ENCODE results near the gene CHD9. TPM values are rescaled to one million over a fixed set of nuclear protein-coding genes. Genes with fewer than 3 reads are reported as not detected.

CHD9 gene
- total RNA-seq, 1 donor from 2014 or later: 49.2 TPM

GRCh38 chr16:53121661-53122060 lies 66.9 kb downstream of the CHD9 start:
- peaks cover 2% of the 10 kb centered on the region for H3K27me3 Mint-ChIP-seq (ENCODE audit: unreplicated experiment)
- peaks cover 4% of the 10 kb centered on the region for H3K36me3 Mint-ChIP-seq (ENCODE audit: low read depth, unreplicated experiment)
- H3K27ac Mint-ChIP-seq (ENCODE audit: unreplicated experiment): no peak overlapping the region
- H3K4me1 Mint-ChIP-seq (ENCODE audit: unreplicated experiment): no peaks in the 10 kb centered on the region
- H3K9me3 Mint-ChIP-seq (ENCODE audit: unreplicated experiment): no peaks in the 10 kb centered on the region
- DNase-seq (ENCODE audit: low spot score): no peak
- H3K4me3 Mint-ChIP-seq (ENCODE audit: unreplicated experiment): no peak overlapping the region
- TF ChIP-seq, protein P1, sequence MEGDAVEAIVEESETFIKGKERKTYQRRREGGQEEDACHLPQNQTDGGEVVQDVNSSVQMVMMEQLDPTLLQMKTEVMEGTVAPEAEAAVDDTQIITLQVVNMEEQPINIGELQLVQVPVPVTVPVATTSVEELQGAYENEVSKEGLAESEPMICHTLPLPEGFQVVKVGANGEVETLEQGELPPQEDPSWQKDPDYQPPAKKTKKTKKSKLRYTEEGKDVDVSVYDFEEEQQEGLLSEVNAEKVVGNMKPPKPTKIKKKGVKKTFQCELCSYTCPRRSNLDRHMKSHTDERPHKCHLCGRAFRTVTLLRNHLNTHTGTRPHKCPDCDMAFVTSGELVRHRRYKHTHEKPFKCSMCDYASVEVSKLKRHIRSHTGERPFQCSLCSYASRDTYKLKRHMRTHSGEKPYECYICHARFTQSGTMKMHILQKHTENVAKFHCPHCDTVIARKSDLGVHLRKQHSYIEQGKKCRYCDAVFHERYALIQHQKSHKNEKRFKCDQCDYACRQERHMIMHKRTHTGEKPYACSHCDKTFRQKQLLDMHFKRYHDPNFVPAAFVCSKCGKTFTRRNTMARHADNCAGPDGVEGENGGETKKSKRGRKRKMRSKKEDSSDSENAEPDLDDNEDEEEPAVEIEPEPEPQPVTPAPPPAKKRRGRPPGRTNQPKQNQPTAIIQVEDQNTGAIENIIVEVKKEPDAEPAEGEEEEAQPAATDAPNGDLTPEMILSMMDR (IDR thresholded peaks at IDR 0.05; ENCODE audit: unreplicated experiment): no peak

GRCh38 chr16:53123747-53124146 lies 69.0 kb downstream of the CHD9 start:
- Mint-ChIP-seq H3K4me1 (ENCODE audit: unreplicated experiment) (no peaks in the 10 kb centered on the region), H3K27me3 (ENCODE audit: unreplicated experiment) (peaks cover 3% of the 10 kb centered on the region), H3K27ac (ENCODE audit: unreplicated experiment) (no peak overlapping the region), H3K36me3 (ENCODE audit: low read depth, unreplicated experiment) (peaks cover 4% of the 10 kb centered on the region), H3K4me3 (ENCODE audit: unreplicated experiment) (no peak overlapping the region), H3K9me3 (ENCODE audit: unreplicated experiment) (no peaks in the 10 kb centered on the region)
- no peak for DNase-seq (ENCODE audit: low spot score)
- TF ChIP-seq, protein P1 (IDR thresholded peaks at IDR 0.05; ENCODE audit: unreplicated experiment): no peak

DNA sequence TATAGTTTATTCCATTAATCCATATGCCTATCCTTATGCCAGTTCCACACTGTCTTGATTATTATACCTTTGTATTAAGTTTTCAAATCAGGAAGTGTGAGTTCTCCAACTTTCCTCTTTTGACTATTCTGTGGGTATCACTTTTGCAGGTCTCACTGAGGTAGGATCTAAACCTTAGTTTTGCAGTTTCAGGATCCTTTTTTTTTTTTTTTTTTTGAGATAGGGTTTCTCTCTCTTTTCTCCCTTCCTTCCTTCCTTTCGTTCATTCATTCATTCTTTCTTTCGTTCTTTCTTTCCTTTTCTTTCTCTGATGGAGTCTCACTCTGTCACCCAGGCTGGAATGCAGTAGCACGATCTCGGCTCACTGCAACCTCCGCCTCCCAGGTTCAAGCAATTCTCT lies 71.6 kb downstream of the CHD9 start:
- no peak overlapping the region for H3K27ac Mint-ChIP-seq (ENCODE audit: unreplicated experiment)
- H3K36me3 Mint-ChIP-seq (ENCODE audit: low read depth, unreplicated experiment): peaks cover 10% of the 10 kb centered on the region

DNA sequence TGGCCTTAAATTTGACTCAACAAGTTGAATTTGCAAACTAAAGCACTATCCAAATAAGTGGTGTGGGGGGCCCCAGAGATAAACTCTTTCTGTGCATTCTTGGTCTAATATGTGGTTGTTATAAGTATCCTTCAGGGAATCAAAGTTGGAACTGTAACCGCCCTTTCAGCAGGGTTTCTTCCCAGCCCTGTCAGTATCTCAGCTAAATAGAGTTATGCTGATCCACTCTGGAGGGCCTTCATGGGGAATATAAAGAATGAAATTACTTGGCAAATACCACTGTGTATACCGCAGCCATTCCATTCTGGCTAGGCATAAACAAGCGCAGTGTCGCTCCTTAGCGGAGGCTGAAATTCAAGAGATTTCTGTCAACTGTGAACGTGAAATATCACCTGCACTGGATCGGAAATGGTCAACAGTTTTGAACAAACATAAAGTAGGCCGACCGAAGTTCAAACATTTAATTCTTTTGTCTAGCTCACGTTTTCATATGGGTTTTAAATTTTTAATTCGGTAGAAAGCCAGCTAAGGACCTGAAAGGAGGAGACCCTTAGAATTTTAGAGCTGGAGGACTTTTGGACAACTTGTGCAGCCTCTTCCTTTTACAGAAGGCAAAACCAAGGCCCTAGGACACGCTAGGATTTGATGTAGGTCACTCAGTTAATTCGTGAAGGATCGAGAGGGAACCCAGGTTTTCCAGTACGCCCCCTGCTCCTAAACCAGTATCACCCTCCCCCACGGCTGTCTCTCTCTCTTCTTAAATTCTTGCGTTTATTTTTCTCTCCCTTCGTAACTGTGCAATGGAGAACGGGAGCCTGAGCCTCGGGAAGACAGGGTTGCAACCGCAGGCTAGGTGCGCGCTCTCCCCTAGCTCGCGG lies 74.7 kb downstream of the CHD9 start:
- Mint-ChIP-seq H3K36me3 (ENCODE audit: low read depth, unreplicated experiment) (peaks cover 7% of the 10 kb centered on the region), H3K27ac (ENCODE audit: unreplicated experiment) (peak overlapping the region; percentile 31), H3K9me3 (ENCODE audit: unreplicated experiment) (no peaks in the 10 kb centered on the region), H3K4me1 (ENCODE audit: unreplicated experiment) (peaks cover 17% of the 10 kb centered on the region), H3K4me3 (ENCODE audit: unreplicated experiment) (peak overlapping the region; percentile 87), H3K27me3 (ENCODE audit: unreplicated experiment) (peaks cover 4% of the 10 kb centered on the region)
- TF ChIP-seq, protein P1 (IDR thresholded peaks at IDR 0.05; ENCODE audit: unreplicated experiment): no peak
- no peak for DNase-seq (ENCODE audit: low spot score)

More for the DNA sequence above, 71.6 kb downstream of the CHD9 start:
- Mint-ChIP-seq H3K4me1 (ENCODE audit: unreplicated experiment) (peaks cover 9% of the 10 kb centered on the region), H3K27me3 (ENCODE audit: unreplicated experiment) (peaks cover 3% of the 10 kb centered on the region), H3K9me3 (ENCODE audit: unreplicated experiment) (no peaks in the 10 kb centered on the region), H3K4me3 (ENCODE audit: unreplicated experiment) (no peak overlapping the region)
- no peak for DNase-seq (ENCODE audit: low spot score)
- TF ChIP-seq, protein P1 (IDR thresholded peaks at IDR 0.05; ENCODE audit: unreplicated experiment): no peak

Measured in endothelial cell (in vitro differentiated cells).